K562 (cell line): ENCODE measurements around the gene PPP1CB. TPM values are rescaled to one million over a fixed set of nuclear protein-coding genes. Genes with fewer than 3 reads are reported as not detected.

Experiments used
- BHLHE40 ChIP-seq: IDR thresholded peaks from 2 replicates; pipeline ENCODE4 v1.6.1; 2011; ENCODE audit warnings: low read length, improper control_type of control experiment
- DDX20 ChIP-seq: fragments of 450-650 bp; IDR thresholded peaks from 2 replicates; pipeline ENCODE4 v1.6.1; 2016; ENCODE audit warnings: missing genetic modification characterization, low read depth, mild to moderate bottlenecking, missing compliant biosample characterization, moderate library complexity
- FOXJ2 ChIP-seq: fragments of 200-800 bp; sonication (Bioruptor generic); IDR thresholded peaks from 2 replicates; pipeline ENCODE4 v1.6.1; 2016; ENCODE audit warnings: missing genetic modification characterization, missing compliant biosample characterization
- FOXK2 ChIP-seq, 2 experiments: fragments of 450-650 bp; IDR thresholded peaks in 1 of 2; conservative IDR thresholded peaks in 1 of 2; 2 replicates each; pipeline ENCODE4 v1.6.1; 2016; ENCODE audit warnings: low read depth in 2 of 2, mild to moderate bottlenecking in 1 of 2
- GABPB1 ChIP-seq: sonication (generic); formaldehyde crosslinking; IDR thresholded peaks from 2 replicates; pipeline ENCODE4 v1.8.0; 2022; ENCODE audit warnings: mild to moderate bottlenecking, missing genetic modification reagents
- ILK ChIP-seq: fragments of 450-650 bp; IDR thresholded peaks from 2 replicates; pipeline ENCODE4 v1.6.1; 2016; ENCODE audit warnings: missing genetic modification characterization, low read depth, mild to moderate bottlenecking, missing compliant biosample characterization, moderate library complexity, borderline replicate concordance
- KDM5B ChIP-seq: fragments of 200-600 bp; sonication (generic); IDR thresholded peaks from 2 replicates; pipeline ENCODE4 v1.6.1; 2012; ENCODE audit warnings: low read depth, mild to moderate bottlenecking, moderate library complexity, low read length, control low read depth, inconsistent platforms; ENCODE audit not compliant: insufficient replicate concordance
- SMAD2 ChIP-seq: fragments of 150-350 bp; IDR thresholded peaks from 2 replicates; pipeline ENCODE4 v1.6.1; 2014; ENCODE audit warnings: low read depth, mild to moderate bottlenecking, low read length
- SMAD3 ChIP-seq: fragments of 450-650 bp; formaldehyde crosslinking; conservative IDR thresholded peaks from 2 replicates; pipeline ENCODE4 v1.4.0; 2020; ENCODE audit warnings: mild to moderate bottlenecking
- ZNF41 ChIP-seq: fragments of 250-450 bp; sonication (Bioruptor Pico); conservative IDR thresholded peaks from 2 replicates; pipeline ENCODE4 v1.4.0; 2020; ENCODE audit warnings: mild to moderate bottlenecking
- ZSCAN32 ChIP-seq: fragments of 450-650 bp; formaldehyde crosslinking; IDR thresholded peaks from 2 replicates; pipeline ENCODE4 v1.4.0; 2020; ENCODE audit warnings: mild to moderate bottlenecking, moderate library complexity
- polyA plus RNA-seq, 8 experiments: library from polyadenylated mRNA; depleted of rRNA in 4 of 8; stranded (reverse) in 5 of 8; unstranded in 3 of 8; fragments of >200 nt; fragmentation: Nextera tagmentation in 2 of 8; fragmentation: Illumina TruSeq in 1 of 8; extraction: Ambion mirVana in 2 of 8; extraction: Trizol in 1 of 8; gene quantifications; 2 replicates each; pipeline versions ENCODE4 v1.2.1 to v1.2.3, GENCODE V29; 2011 to 2014; ENCODE audit warnings: inconsistent platforms in 1 of 8, missing spikeins in 1 of 8
- total RNA-seq, 7 experiments: library from RNA; depleted of rRNA in 6 of 7; stranded (reverse); fragments of >200 nt in 6 of 7; fragmentation: Illumina TruSeq in 2 of 7; extraction: Trizol in 2 of 7; gene quantifications; 2 replicates each; pipeline versions ENCODE4 v1.2.1 to v1.2.3, GENCODE V29; 2011 to 2021; ENCODE audit warnings: low replicate concordance in 1 of 7
- TF ChIP-seq, protein P1 (sequence below): fragments of 450-650 bp; IDR thresholded peaks from 2 replicates; pipeline ENCODE4 v1.6.1; 2018; ENCODE audit not compliant: partially characterized antibody
- TF ChIP-seq, protein P2 (sequence below): fragments of 250-450 bp; sonication (Bioruptor Pico); IDR thresholded peaks from 2 replicates; pipeline ENCODE4 v1.5.0; 2021
- TF ChIP-seq, protein P3 (sequence below): fragments of 250-450 bp; sonication (Bioruptor Pico); IDR thresholded peaks from 2 replicates; pipeline ENCODE4 v1.5.1; 2021; ENCODE audit warnings: mild to moderate bottlenecking
- TF ChIP-seq, protein P4 (sequence below): fragments of 250-450 bp; sonication (Bioruptor Pico); IDR thresholded peaks from 2 replicates; pipeline ENCODE4 v1.9.0; 2021; ENCODE audit warnings: mild to moderate bottlenecking

Gene PPP1CB
- total and polyA plus RNA-seq, 9 of the 15 experiments (the other 6 are each of a cell fraction or from before 2014, with no cell fraction given) = 25.6 to 118 (median 58.9) TPM

DNA sequence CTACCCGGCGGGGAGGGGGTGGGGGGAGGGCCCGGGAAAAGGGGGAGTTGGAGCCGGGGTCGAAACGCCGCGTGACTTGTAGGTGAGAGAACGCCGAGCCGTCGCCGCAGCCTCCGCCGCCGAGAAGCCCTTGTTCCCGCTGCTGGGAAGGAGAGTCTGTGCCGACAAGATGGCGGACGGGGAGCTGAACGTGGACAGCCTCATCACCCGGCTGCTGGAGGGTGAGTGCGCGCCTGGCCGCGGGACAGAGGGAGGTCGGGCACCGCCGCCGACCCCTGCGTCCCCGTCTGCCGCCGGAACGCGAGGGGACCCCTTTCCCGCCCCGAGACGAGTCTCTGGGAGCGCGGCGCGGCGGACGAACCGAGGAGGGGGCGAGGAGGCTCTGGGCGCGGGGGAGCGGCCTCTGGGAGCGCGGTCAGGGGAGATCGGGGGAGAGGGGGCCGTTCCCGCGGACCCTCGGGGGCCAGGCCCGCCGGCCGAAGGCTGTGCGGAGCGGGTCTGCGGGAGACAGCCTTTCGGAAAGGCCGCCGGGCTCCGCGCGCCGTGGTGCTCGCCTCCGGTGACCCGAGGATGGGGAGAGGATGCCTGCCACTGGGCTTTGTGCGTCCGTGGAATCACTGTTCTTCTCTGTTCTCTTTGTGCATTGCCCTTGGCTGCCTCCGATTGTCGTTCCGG lies 463 bp downstream of the PPP1CB start (continued):
- TF ChIP-seq, protein P1, sequence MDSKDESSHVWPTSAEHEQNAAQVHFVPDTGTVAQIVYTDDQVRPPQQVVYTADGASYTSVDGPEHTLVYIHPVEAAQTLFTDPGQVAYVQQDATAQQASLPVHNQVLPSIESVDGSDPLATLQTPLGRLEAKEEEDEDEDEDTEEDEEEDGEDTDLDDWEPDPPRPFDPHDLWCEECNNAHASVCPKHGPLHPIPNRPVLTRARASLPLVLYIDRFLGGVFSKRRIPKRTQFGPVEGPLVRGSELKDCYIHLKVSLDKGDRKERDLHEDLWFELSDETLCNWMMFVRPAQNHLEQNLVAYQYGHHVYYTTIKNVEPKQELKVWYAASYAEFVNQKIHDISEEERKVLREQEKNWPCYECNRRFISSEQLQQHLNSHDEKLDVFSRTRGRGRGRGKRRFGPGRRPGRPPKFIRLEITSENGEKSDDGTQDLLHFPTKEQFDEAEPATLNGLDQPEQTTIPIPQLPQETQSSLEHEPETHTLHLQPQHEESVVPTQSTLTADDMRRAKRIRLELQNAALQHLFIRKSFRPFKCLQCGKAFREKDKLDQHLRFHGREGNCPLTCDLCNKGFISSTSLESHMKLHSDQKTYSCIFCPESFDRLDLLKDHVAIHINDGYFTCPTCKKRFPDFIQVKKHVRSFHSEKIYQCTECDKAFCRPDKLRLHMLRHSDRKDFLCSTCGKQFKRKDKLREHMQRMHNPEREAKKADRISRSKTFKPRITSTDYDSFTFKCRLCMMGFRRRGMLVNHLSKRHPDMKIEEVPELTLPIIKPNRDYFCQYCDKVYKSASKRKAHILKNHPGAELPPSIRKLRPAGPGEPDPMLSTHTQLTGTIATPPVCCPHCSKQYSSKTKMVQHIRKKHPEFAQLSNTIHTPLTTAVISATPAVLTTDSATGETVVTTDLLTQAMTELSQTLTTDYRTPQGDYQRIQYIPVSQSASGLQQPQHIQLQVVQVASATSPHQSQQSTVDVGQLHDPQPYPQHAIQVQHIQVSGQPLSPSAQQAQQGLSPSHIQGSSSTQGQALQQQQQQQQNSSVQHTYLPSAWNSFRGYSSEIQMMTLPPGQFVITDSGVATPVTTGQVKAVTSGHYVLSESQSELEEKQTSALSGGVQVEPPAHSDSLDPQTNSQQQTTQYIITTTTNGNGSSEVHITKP = no peak
- TF ChIP-seq, protein P2, sequence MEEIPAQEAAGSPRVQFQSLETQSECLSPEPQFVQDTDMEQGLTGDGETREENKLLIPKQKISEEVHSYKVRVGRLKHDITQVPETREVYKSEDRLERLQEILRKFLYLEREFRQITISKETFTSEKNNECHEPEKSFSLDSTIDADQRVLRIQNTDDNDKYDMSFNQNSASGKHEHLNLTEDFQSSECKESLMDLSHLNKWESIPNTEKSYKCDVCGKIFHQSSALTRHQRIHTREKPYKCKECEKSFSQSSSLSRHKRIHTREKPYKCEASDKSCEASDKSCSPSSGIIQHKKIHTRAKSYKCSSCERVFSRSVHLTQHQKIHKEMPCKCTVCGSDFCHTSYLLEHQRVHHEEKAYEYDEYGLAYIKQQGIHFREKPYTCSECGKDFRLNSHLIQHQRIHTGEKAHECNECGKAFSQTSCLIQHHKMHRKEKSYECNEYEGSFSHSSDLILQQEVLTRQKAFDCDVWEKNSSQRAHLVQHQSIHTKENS (CRISPR knock-in tag) = no peak
- TF ChIP-seq, protein P3, sequence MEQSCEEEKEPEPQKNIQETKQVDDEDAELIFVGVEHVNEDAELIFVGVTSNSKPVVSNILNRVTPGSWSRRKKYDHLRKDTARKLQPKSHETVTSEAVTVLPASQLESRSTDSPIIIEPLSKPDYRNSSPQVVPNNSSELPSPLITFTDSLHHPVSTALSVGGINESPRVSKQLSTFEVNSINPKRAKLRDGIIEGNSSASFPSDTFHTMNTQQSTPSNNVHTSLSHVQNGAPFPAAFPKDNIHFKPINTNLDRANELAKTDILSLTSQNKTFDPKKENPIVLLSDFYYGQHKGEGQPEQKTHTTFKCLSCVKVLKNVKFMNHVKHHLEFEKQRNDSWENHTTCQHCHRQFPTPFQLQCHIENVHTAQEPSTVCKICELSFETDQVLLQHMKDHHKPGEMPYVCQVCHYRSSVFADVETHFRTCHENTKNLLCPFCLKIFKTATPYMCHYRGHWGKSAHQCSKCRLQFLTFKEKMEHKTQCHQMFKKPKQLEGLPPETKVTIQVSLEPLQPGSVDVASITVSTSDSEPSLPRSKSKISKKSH (CRISPR knock-in tag) = no peak
- TF ChIP-seq SMAD2 = no peak
- no peak for TF ChIP-seq ILK (tag)
- TF ChIP-seq, protein P4, sequence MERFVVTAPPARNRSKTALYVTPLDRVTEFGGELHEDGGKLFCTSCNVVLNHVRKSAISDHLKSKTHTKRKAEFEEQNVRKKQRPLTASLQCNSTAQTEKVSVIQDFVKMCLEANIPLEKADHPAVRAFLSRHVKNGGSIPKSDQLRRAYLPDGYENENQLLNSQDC (CRISPR knock-in tag) = no peak
- 0 out of 2 replicates have a peak, but pooled peaks have one; percentile 9 for TF ChIP-seq FOXJ2 (tag)
- peak; percentile 8 for TF ChIP-seq KDM5B
- 0 out of 4 replicates have a peak, but pooled peaks of 1 of the 2 experiments have one; percentile 13 for TF ChIP-seq FOXK2 (conservative IDR thresholded peaks at IDR 0.05 in 1 of 2, IDR thresholded peaks at IDR 0.05 in 1 of 2; ENCODE audit: low read depth in 2 of 2)
- no peak for TF ChIP-seq ZNF41 (CRISPR knock-in tag)
- no peak for TF ChIP-seq DDX20 (tag)
- TF ChIP-seq SMAD3 (CRISPR knock-in tag) = no peak
- no peak for TF ChIP-seq ZSCAN32
- no peak for TF ChIP-seq BHLHE40
- TF ChIP-seq GABPB1 = no peak
